Measurements from ENCODE around the gene KRT85.
A peak's percentile ranks its signal among the peaks of the same experiment; 100 is the strongest.

KRT85 gene

GRCh38 chr12:52310622-52311284 is 56.5 kb downstream of the KRT85 start:
- DNase-seq (ENCODE audit: low read depth): peak; percentile 27
- no peak for TF ChIP-seq CTCF (conservative IDR thresholded peaks at IDR 0.05; ENCODE audit: low read depth, low read length)
- no peak overlapping the region for H3K4me3 ChIP-seq (ENCODE audit: low read depth, low read length)

All from choroid plexus epithelial cell (primary cell).